SJSA1 (cell line): ENCODE data around the gene PIP5K1C. TPM values are rescaled to one million over a fixed set of nuclear protein-coding genes. Genes with fewer than 3 reads are reported as not detected.
"Not testable (repeated sequence)": the region's sequence is repeated elsewhere in the genome, so short reads cannot be mapped to it uniquely, and the experiment has no call there.

ENCODE experiments used
- DNase-seq, 2 experiments: peaks; one replicate each; pipeline ENCODE4 v3.0.0-alpha.2; 2015 to 2020; ENCODE audit warnings: low spot score in 2 of 2, low read depth in 1 of 2
- H3K27ac ChIP-seq: fragments of 250-450 bp; sonication (Bioruptor Pico); 2 replicates; pipeline ENCODE4 v1.5.1; 2020; ENCODE audit warnings: mild to moderate bottlenecking, moderate library complexity
- H3K27me3 ChIP-seq: fragments of 250-450 bp; sonication (Bioruptor Pico); replicated peaks from 2 replicates; pipeline ENCODE4 v1.5.1; 2020; ENCODE audit warnings: mild to moderate bottlenecking, moderate library complexity
- H3K36me3 ChIP-seq: fragments of 250-450 bp; sonication (Bioruptor Pico); 2 replicates; pipeline ENCODE4 v1.5.1; 2020; ENCODE audit warnings: mild to moderate bottlenecking
- H3K4me1 ChIP-seq: fragments of 250-450 bp; sonication (Bioruptor Pico); replicated peaks from 2 replicates; pipeline ENCODE4 v1.6.1; 2021; ENCODE audit warnings: mild to moderate bottlenecking
- H3K4me3 ChIP-seq: fragments of 250-450 bp; sonication (Bioruptor Pico); 2 replicates; pipeline ENCODE4 v1.5.1; 2020; ENCODE audit warnings: mild to moderate bottlenecking
- H3K9me3 ChIP-seq: fragments of 250-450 bp; sonication (Bioruptor Pico); replicated peaks from 2 replicates; pipeline ENCODE4 v1.5.1; 2020; ENCODE audit warnings: mild to moderate bottlenecking
- total RNA-seq: library from RNA; depleted of rRNA; stranded (reverse); fragments of >200 nt; shearing (Covaris generic); gene quantifications from 2 replicates; pipeline ENCODE4 v1.2.3, GENCODE V29; 2014

The PIP5K1C gene
- total RNA-seq, 1 experiment from 2014 or later: 15.9 TPM

DNA sequence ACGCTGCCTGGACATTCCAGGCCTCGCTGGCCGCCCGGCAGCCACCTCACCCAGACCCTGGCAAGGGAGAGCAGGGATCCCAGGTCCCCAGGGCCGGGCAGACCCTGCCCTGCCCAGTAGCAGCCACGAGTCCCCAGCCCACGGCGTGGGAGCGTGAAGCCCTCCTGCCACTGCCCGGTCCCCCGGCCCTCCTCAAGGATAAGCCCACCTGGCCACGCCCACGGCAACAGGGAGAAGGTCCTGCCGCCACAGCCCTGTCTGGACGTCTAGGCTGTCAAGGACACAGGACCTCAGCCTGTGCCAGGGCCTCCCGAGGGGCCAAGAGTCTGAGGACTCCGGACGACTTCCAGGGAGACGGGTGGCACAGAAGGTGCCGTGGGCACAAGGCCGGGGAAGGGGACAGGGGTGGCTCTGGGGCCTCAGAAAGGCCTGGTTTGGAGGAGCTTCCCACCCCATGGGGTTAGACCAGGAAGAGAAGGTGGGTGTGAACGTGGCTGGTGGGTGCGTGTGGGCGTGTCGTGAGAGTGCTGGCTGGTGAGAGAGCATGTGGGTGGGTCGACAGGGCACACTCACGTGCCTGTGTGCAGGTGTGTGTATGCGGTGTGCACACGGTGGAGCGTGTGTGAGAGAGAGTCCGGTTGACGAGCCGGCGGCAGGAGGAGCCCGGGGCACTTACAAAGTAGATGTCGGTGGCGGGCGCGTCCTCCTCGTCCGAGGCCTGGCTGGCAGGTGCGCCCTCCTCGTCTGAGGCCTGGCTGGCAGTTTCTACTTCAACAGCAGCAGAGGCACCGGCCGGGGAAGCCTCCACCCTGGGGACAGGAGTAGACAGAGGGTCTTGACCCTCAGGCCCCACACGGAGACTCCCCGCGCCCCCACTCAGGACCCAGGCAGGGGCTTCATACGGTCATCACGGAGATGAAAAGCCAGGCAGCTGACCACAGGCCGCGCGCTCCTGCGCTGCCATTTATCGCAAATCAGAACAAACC, 61.8 kb downstream of the PIP5K1C start:
- H3K27me3 ChIP-seq: no peaks in the 10 kb centered on the region
- no peak for DNase-seq
- H3K36me3 ChIP-seq: peaks cover 33% of the 10 kb centered on the region
- H3K9me3 ChIP-seq: no peaks in the 10 kb centered on the region
- H3K4me1 ChIP-seq: 0 out of 2 replicates have a peak, but pooled peaks cover 3% of the 10 kb centered on the region
- no peak overlapping the region for H3K4me3 ChIP-seq
- no peak overlapping the region for H3K27ac ChIP-seq

DNA sequence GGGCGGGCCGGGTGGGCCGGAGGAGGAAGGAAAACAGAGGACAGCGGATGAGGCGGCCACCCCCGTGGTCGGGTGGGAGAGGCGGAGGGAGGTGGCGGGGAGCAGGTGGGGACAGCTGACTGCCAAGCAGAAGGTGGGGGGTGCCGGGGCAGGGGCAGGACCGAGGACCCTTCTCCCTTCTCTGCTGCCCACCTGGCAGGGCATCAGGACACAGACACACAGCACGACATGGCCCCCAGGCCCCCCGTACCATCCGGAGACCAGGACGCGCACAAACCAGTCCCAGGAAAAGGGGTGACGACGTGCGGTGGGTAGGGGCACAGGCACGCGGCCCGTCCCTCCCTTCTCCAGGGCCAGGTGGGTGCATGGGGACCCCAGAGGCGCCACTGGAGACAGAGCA, 62.6 kb downstream of the PIP5K1C start:
- H3K9me3 ChIP-seq: no peaks in the 10 kb centered on the region
- peaks cover 30% of the 10 kb centered on the region for H3K36me3 ChIP-seq
- H3K27me3 ChIP-seq: no peaks in the 10 kb centered on the region
- H3K4me3 ChIP-seq: no peak overlapping the region
- H3K27ac ChIP-seq: no peak overlapping the region
- no peak for DNase-seq
- 0 out of 2 replicates have a peak, but pooled peaks cover 3% of the 10 kb centered on the region for H3K4me1 ChIP-seq

- 0 out of 2 replicates have a peak, but pooled peaks cover 3% of the 10 kb centered on the region for H3K4me1 ChIP-seq
- no peak overlapping the region for H3K4me3 ChIP-seq
- no peak for DNase-seq
- H3K36me3 ChIP-seq: peaks cover 33% of the 10 kb centered on the region
- no peak overlapping the region for H3K27ac ChIP-seq
- no peaks in the 10 kb centered on the region for H3K9me3 ChIP-seq
- no peaks in the 10 kb centered on the region for H3K27me3 ChIP-seq
Measured at GRCh38 chr19:3636962-3637361, 63.3 kb downstream of the PIP5K1C start.

- no peak for DNase-seq
- no peak overlapping the region for H3K4me3 ChIP-seq
- no peak overlapping the region for H3K27ac ChIP-seq
- peaks cover 37% of the 10 kb centered on the region for H3K36me3 ChIP-seq
- no peaks in the 10 kb centered on the region for H3K9me3 ChIP-seq
- H3K27me3 ChIP-seq: no peaks in the 10 kb centered on the region
- 0 out of 2 replicates have a peak, but pooled peaks cover 3% of the 10 kb centered on the region for H3K4me1 ChIP-seq
Measured at GRCh38 chr19:3636506-3636905, 63.8 kb downstream of the PIP5K1C start.

- Histone ChIP-seq H3K27ac (no peak overlapping the region), H3K4me3 (no peak overlapping the region), H3K27me3 (no peaks in the 10 kb centered on the region), H3K4me1 (0 out of 2 replicates have a peak, but pooled peaks cover 3% of the 10 kb centered on the region), H3K9me3 (no peaks in the 10 kb centered on the region), H3K36me3 (peaks cover 35% of the 10 kb centered on the region)
- DNase-seq: no peak
Measured at GRCh38 chr19:3634496-3635045, 65.7 kb downstream of the PIP5K1C start.

DNA sequence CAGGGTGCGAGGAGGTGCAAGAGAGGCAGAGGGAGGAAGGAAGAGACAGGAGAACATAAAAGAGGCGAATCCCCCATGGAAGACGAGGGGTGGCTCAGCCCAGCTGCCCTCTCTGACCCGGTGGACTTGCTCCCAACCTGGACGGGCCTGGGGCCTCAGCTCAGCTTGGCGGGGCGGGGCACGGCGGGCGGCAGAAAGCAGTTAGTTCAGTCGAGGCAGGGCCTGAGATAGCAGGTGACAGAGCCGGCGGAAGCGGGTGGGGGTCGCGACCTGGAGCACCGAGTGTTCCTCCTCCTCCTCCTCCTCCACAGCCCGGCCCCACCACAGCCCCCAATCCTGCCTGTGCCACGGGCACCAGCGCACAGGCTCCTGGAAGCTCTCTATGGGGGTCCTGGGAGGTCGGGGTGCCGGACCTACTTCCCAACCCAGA, 66.7 kb downstream of the PIP5K1C start:
- H3K4me1 ChIP-seq: 0 out of 2 replicates have a peak, but pooled peaks cover 3% of the 10 kb centered on the region
- DNase-seq: no peak
- H3K36me3 ChIP-seq: peaks cover 25% of the 10 kb centered on the region
- H3K27ac ChIP-seq: no peak overlapping the region
- H3K27me3 ChIP-seq: no peaks in the 10 kb centered on the region
- no peak overlapping the region for H3K4me3 ChIP-seq
- H3K9me3 ChIP-seq: no peaks in the 10 kb centered on the region

DNA sequence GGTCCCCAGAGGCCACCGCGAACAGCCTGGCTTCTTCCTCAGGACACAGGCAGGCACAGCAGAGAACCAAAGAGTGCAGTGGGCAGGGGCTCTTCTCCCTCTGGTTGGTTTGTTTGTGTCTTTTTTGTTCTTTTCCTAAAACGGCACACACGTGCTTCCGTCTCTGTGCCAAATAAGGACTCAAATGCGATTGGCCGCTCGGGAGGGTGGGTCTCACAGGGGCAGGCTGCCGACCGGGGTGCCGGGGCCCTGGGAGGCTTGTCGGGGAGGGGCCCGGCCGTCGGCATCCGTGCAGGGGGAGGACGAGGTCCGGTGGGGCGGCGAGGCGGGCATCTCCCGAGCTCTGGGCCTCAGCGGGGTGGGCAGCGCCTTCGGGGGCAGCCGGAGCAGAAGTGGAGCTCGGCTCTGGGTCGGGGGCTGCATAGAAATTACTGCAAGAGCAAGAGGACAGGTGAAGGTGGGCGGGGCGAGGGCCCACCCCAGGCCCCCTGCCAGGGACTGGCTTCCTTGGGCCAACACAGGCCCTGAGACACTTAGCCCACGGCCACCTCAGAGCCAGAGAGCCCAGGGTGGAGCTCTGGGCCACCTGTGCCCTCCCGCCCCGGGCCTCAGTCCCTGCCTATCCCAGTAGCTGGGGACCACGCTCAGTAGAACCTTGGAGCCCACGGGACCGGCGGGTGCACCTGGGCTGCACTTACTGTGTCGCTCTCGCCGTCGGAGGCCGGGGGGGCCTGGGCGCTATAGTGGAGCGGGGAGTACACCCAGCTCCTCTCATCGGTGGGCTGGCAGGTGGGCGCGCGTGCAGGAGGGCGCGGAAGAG, 67.3 kb downstream of the PIP5K1C start:
- H3K4me1 ChIP-seq: 0 out of 2 replicates have a peak, but pooled peaks cover 3% of the 10 kb centered on the region
- no peak for DNase-seq
- no peak overlapping the region for H3K27ac ChIP-seq
- H3K9me3 ChIP-seq: no peaks in the 10 kb centered on the region
- no peak overlapping the region for H3K4me3 ChIP-seq
- H3K27me3 ChIP-seq: no peaks in the 10 kb centered on the region
- peaks cover 19% of the 10 kb centered on the region for H3K36me3 ChIP-seq

DNA sequence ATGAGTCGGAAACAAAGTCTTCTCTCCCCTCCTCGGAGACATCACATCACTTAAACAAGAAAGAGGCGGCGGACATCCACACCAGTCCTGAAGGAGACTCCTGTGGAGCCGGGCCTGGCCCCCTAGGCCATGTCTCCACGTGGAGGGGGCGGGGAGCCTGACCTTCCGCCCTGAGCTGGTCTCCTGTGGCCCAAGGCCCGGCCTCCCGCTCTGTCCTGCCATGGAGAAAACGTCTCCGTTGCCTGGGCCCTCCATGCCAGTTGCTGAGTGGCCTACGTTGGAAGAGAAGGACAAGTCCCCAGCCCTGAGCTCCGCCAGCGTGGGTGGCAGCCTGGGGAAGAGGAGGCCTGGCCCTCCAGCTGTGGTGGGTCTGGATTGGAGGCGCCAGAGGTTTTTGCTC, 68.2 kb downstream of the PIP5K1C start:
- Histone ChIP-seq H3K27ac (no peak overlapping the region), H3K9me3 (no peaks in the 10 kb centered on the region), H3K36me3 (peaks cover 17% of the 10 kb centered on the region; the same call in 1 of the 2 replicates), H3K4me3 (no peak overlapping the region), H3K27me3 (no peaks in the 10 kb centered on the region), H3K4me1 (peaks cover 6% of the 10 kb centered on the region; the same call in 1 of the 2 replicates)
- no peak for DNase-seq

DNA sequence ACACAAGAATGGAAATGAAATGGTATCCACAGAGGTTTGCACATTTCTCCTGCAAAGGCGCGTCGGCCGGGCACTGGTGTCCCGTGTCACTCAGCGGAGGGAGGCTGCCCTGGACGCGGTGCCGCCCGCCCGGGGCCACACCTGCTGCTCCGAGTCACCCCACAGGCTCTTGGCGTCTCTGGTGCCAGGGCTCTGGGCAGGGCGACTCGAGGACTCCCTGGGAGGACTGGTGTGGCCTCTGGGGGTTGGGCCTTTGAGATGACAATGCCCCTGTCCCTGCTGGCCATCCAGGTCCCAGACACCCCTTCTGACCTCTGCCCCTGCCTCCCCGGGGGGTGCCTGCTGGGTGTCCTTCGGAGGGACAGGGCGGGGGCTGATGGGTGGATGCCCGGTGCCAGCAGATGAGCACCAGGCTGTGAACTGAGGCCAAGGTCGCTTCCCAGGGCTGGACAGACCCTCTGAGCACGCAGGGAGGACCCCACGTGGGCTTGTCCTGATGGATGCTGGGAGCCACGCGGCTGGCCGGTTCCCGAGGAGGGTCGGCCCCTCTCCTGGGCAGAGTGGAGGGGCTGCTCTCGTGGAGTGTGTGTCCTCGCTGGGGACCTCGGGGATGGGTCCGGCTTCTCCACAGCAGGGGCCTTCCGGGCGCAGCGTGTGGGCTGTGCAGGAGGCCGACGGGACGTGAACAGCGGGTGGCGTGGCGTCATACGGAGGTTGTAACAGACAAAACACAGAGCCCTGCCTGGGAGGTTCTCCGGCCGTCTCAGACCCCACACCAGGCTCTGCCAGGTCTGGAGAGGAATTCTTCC, 69.0 kb downstream of the PIP5K1C start:
- H3K4me3 ChIP-seq: no peak overlapping the region
- no peak overlapping the region for H3K27ac ChIP-seq
- no peaks in the 10 kb centered on the region for H3K9me3 ChIP-seq
- no peaks in the 10 kb centered on the region for H3K27me3 ChIP-seq
- no peak for DNase-seq
- H3K4me1 ChIP-seq: peaks cover 7% of the 10 kb centered on the region; the same call in 1 of the 2 replicates
- peaks cover 19% of the 10 kb centered on the region for H3K36me3 ChIP-seq

- H3K27ac ChIP-seq, DNase-seq: not testable (repeated sequence)
- H3K36me3 ChIP-seq: peaks cover 21% of the 10 kb centered on the region
Measured at GRCh38 chr19:3628766-3629165, 71.5 kb downstream of the PIP5K1C start.

GRCh38 chr19:3627351-3627723, 72.9 kb downstream of the PIP5K1C start:
- no peak for DNase-seq
- H3K9me3 ChIP-seq: no peaks in the 10 kb centered on the region
- peak overlapping the region; percentile 95 for H3K4me3 ChIP-seq
- H3K4me1 ChIP-seq: peaks cover 18% of the 10 kb centered on the region
- H3K27ac ChIP-seq: no peak overlapping the region
- no peaks in the 10 kb centered on the region for H3K27me3 ChIP-seq
- H3K36me3 ChIP-seq: peaks cover 21% of the 10 kb centered on the region

More at GRCh38 chr19:3628766-3629165, 71.5 kb downstream of the PIP5K1C start:
- not testable (repeated sequence) for H3K4me3 ChIP-seq, H3K27me3 ChIP-seq, H3K9me3 ChIP-seq
- H3K4me1 ChIP-seq: peaks cover 18% of the 10 kb centered on the region

- peak within 1 kb of the TSS; percentile 95 for H3K4me3 ChIP-seq
- no peaks in the 10 kb centered on the region for H3K27me3 ChIP-seq
- peaks cover 18% of the 10 kb centered on the region for H3K4me1 ChIP-seq
- peak; percentile 99 for DNase-seq
- H3K36me3 ChIP-seq: peaks cover 20% of the 10 kb centered on the region
- peak within 1 kb of the TSS; percentile 93 for H3K27ac ChIP-seq
- no peaks in the 10 kb centered on the region for H3K9me3 ChIP-seq
Measured at GRCh38 chr19:3626473-3627350, 73.6 kb downstream of the PIP5K1C start, which contains the start of gene CACTIN. TSS of gene CACTIN (minus strand) at chr19:3626790. CDS start at chr19:3626762, 28 bp downstream.
